GM23248 (cell line): Measurements from ENCODE around the gene RPS15. TPM values are rescaled to one million over a fixed set of nuclear protein-coding genes. Genes with fewer than 3 reads are reported as not detected.

ENCODE experiments used
- DNase-seq: peaks from one replicate; pipeline ENCODE4 v3.0.0-alpha.2; 2015
- H2AFZ ChIP-seq: fragments of 200-600 bp; sonication (generic); 2 replicates; pipeline ENCODE4 v1.6.1; 2016; ENCODE audit warnings: antibody characterized with exemption
- H3F3A ChIP-seq: fragments of 200-600 bp; sonication (generic); 2 replicates; pipeline ENCODE4 v1.6.1; 2016; ENCODE audit warnings: mild to moderate bottlenecking, antibody characterized with exemption, mixed run types; ENCODE audit not compliant: insufficient read depth
- H3K27ac ChIP-seq: fragments of 200-600 bp; sonication (generic); 2 replicates; pipeline ENCODE4 v1.5.1; 2016; ENCODE audit warnings: mild to moderate bottlenecking
- H3K27me3 ChIP-seq: fragments of 200-600 bp; sonication (generic); replicated peaks from 2 replicates; pipeline ENCODE4 v1.6.1; 2016; ENCODE audit warnings: mild to moderate bottlenecking; ENCODE audit not compliant: insufficient read depth
- H3K36me3 ChIP-seq: fragments of 200-600 bp; sonication (generic); 2 replicates; pipeline ENCODE4 v1.6.1; 2016; ENCODE audit warnings: low read depth, mild to moderate bottlenecking
- H3K4me1 ChIP-seq: fragments of 200-600 bp; sonication (generic); 2 replicates; pipeline ENCODE4 v1.6.1; 2016; ENCODE audit warnings: mild to moderate bottlenecking; ENCODE audit not compliant: insufficient read depth
- H3K4me2 ChIP-seq: fragments of 200-600 bp; sonication (generic); one replicate; pipeline ENCODE4 v1.6.1; 2016; ENCODE audit warnings: mild to moderate bottlenecking; ENCODE audit not compliant: unreplicated experiment
- H3K4me3 ChIP-seq: fragments of 200-600 bp; sonication (generic); 2 replicates; pipeline ENCODE4 v1.5.1; 2016; ENCODE audit warnings: mild to moderate bottlenecking
- H3K79me2 ChIP-seq: fragments of 200-600 bp; sonication (generic); 2 replicates; pipeline ENCODE4 v1.6.1; 2016; ENCODE audit warnings: mild to moderate bottlenecking; ENCODE audit not compliant: insufficient read depth
- H3K9ac ChIP-seq: fragments of 200-600 bp; sonication (generic); 2 replicates; pipeline ENCODE4 v1.6.1; 2016; ENCODE audit warnings: mild to moderate bottlenecking
- H3K9me2 ChIP-seq: fragments of 200-600 bp; sonication (generic); 2 replicates; pipeline ENCODE4 v1.6.1; 2016; ENCODE audit warnings: mixed run types, mild to moderate bottlenecking, moderate library complexity; ENCODE audit not compliant: insufficient read depth
- H3K9me3 ChIP-seq: fragments of 200-600 bp; sonication (generic); one replicate; pipeline ENCODE4 v1.6.1; 2017; ENCODE audit warnings: low read depth
- H4K20me1 ChIP-seq: fragments of 200-600 bp; sonication (generic); 2 replicates; pipeline ENCODE4 v1.6.0; 2016; ENCODE audit not compliant: insufficient read depth
- EZH2 ChIP-seq: fragments of 200-600 bp; sonication (generic); IDR thresholded peaks from 2 replicates; pipeline ENCODE4 v1.6.1; 2018; ENCODE audit warnings: antibody characterized with exemption, mild to moderate bottlenecking; ENCODE audit not compliant: insufficient read depth, poor library complexity, severe bottlenecking
- EZH2phosphoT487 ChIP-seq: fragments of 200-600 bp; sonication (generic); IDR thresholded peaks from 2 replicates; pipeline ENCODE4 v1.6.1; 2018; ENCODE audit warnings: antibody characterized with exemption, moderate library complexity, mild to moderate bottlenecking, low read depth; ENCODE audit not compliant: insufficient read depth
- WGBS, 2 experiments: methylation state at CpG; one replicate each; pipeline ENCODE4 v1.1.6; 2015 to 2017; ENCODE audit warnings: low lambda C conversion rate in 2 of 2, low coverage in 1 of 2; ENCODE audit errors: missing lambda C conversion rate in 2 of 2; 5-methylcytosine and 5-hydroxymethylcytosine counted together
- in situ Hi-C: fragments of 300-500 bp; cut with MboI; formaldehyde crosslinking; loops from 2 replicates; pipeline ENCODE4 v1.15.0; 2020
- polyA plus RNA-seq: library from polyadenylated mRNA; unstranded; fragments of >200 nt; fragmentation: Nextera tagmentation; extraction: Ambion mirVana; gene quantifications from 2 replicates; pipeline ENCODE4 v1.2.1, GENCODE V29; 2016
- total RNA-seq: library from RNA; depleted of rRNA; stranded (reverse); fragments of >200 nt; shearing (Covaris generic); gene quantifications from 2 replicates; pipeline ENCODE4 v1.2.3, GENCODE V29; 2014

The RPS15 gene
- total and polyA plus RNA-seq, 2 experiments from 2014 or later: 921 to 1,289 TPM

DNA sequence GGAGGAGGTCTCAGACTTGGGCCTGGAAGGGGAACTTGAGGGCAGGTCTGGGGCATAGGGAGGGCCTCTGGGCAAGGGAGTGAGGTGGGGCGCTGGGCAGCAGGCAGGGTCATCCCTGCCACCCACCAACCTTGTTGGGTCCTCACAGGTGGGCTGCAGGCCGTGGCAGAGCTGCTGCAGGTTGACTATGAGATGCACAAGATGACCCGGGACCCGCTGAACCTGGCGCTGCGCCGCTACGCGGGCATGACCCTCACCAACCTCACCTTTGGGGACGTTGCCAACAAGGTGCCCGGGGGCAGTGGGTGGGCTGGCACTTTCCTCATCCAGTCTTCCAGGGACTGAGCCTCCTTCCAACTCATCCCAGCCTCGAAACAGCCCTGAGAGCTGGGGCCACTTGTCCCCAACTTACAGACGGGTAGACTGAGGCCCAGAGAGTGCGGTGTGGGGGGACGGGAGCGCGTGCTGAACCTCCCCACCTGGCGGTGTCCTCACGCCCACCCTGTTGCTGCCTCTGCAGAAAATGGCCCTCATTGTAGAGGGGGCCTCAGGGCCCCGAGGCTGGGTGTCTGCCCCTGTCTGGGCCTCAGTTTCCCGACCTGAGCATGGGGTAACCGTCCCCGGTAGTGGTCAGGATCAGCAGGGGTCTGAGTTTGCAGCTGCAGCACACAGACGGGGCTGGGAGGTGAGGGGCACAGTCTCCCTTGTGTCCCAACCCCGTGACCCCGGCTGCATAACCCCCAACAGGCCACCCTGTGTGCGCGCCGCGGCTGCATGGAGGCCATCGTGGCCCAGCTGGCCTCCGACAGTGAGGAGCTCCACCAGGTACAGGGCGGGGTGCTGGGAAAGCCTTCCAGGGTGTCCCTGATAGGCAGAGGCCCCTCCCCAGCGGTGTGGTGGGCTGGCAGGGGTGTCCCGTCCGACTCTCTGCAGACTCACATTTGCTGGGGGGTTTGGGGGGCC, 22.1 kb downstream of the RPS15 start:
- Histone ChIP-seq H4K20me1 (no peaks in the 10 kb centered on the region), H3K27me3 (peaks cover 5% of the 10 kb centered on the region; the same call in 1 of the 2 replicates), H3K9ac (no peak overlapping the region), H3K27ac (no peak overlapping the region), H3K9me2 (no peaks in the 10 kb centered on the region), H3K36me3 (no peaks in the 10 kb centered on the region), H3K4me1 (no peaks in the 10 kb centered on the region), H2AFZ (no peak overlapping the region), H3K4me3 (no peak overlapping the region), H3K4me2 (no peak overlapping the region), H3K9me3 (no peaks in the 10 kb centered on the region), H3K79me2 (no peaks in the 10 kb centered on the region), H3F3A (no peaks in the 10 kb centered on the region)
- no peak for TF ChIP-seq EZH2
- TF ChIP-seq EZH2phosphoT487: no peak
- in situ Hi-C loops: no loop called here
- no peak for DNase-seq
- WGBS, 2 experiments: 90 to 92% methylated on average over 33 to 36 of the region's 36 CpGs

DNA sequence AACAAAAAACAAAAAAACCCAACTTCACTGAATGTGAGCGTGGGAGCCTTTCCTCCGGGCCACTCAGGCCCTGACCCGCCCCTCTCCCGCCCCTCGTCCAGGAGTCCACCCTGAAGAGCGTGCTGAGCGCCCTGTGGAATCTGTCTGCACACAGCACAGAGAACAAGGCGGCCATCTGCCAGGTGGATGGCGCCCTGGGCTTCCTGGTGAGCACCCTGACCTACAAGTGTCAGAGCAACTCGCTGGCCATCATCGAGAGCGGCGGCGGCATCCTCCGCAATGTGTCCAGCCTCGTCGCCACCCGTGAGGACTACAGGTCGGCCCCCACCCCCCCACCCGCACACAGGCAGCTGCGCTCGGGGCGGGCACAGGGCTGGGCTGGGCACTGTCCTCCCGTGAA, 23.7 kb downstream of the RPS15 start:
- no peak overlapping the region for H3K27ac ChIP-seq
- no peak for DNase-seq
- H4K20me1 ChIP-seq: no peaks in the 10 kb centered on the region
- no peaks in the 10 kb centered on the region for H3K9me3 ChIP-seq
- no peaks in the 10 kb centered on the region for H3F3A ChIP-seq
- 90 to 92% methylated on average over 8 to 24 of the region's 24 CpGs for WGBS, 2 experiments
- H3K9me2 ChIP-seq: no peaks in the 10 kb centered on the region
- no peak overlapping the region for H2AFZ ChIP-seq
- H3K4me2 ChIP-seq: no peak overlapping the region
- no peaks in the 10 kb centered on the region for H3K36me3 ChIP-seq
- no peaks in the 10 kb centered on the region for H3K79me2 ChIP-seq
- H3K4me1 ChIP-seq: no peaks in the 10 kb centered on the region
- H3K9ac ChIP-seq: no peak overlapping the region
- H3K4me3 ChIP-seq: no peak overlapping the region
- no peaks in the 10 kb centered on the region; the same call in 1 of the 2 replicates for H3K27me3 ChIP-seq
- in situ Hi-C loops: no loop called here
- no peak for TF ChIP-seq EZH2
- no peak for TF ChIP-seq EZH2phosphoT487

DNA sequence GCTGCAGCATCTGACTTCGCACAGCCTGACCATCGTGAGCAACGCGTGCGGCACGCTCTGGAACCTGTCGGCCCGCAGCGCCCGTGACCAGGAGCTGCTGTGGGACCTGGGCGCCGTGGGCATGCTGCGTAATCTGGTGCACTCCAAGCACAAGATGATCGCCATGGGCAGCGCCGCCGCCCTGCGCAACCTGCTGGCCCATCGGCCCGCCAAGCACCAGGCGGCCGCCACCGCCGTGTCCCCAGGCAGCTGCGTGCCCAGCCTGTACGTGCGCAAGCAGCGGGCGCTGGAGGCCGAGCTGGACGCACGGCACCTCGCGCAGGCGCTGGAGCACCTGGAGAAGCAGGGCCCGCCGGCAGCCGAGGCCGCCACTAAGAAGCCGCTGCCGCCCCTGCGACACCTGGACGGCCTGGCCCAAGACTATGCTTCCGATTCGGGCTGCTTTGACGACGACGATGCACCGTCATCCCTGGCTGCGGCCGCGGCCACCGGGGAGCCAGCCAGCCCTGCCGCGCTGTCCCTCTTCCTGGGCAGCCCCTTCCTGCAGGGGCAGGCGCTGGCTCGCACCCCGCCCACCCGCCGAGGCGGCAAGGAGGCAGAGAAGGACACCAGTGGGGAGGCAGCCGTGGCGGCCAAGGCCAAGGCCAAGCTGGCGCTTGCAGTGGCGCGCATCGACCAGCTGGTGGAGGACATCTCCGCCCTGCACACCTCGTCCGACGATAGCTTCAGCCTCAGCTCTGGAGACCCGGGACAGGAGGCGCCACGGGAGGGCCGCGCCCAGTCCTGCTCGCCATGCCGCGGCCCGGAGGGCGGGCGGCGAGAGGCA, 27.2 kb downstream of the RPS15 start:
- WGBS, 2 experiments: 82 to 83% methylated on average over 62 to 69 of the region's 83 CpGs

DNA sequence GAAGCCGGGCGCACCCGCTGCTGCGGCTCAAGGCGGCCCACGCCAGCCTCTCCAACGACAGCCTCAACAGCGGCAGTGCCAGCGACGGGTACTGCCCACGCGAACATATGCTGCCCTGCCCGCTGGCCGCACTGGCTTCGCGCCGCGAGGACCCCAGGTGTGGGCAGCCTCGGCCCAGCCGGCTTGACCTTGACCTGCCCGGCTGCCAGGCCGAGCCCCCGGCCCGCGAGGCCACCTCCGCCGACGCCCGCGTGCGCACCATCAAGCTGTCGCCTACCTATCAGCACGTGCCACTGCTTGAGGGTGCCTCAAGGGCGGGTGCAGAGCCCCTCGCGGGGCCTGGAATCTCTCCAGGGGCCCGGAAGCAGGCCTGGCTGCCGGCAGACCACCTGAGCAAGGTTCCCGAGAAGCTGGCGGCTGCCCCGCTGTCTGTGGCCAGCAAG, 27.8 kb downstream of the RPS15 start:
- no peaks in the 10 kb centered on the region for H3K9me3 ChIP-seq
- H3K9me2 ChIP-seq: no peaks in the 10 kb centered on the region
- TF ChIP-seq EZH2 (no peak), EZH2phosphoT487 (no peak)
- no peak overlapping the region for H3K9ac ChIP-seq
- no peaks in the 10 kb centered on the region for H3K79me2 ChIP-seq
- no peak overlapping the region for H3K4me3 ChIP-seq
- H3K4me1 ChIP-seq: no peaks in the 10 kb centered on the region
- H4K20me1 ChIP-seq: no peaks in the 10 kb centered on the region
- no peaks in the 10 kb centered on the region; the same call in 1 of the 2 replicates for H3K27me3 ChIP-seq
- no peak for DNase-seq
- no peak overlapping the region for H2AFZ ChIP-seq
- no peak overlapping the region for H3K27ac ChIP-seq
- 71 to 73% methylated on average over 37 to 39 of the region's 41 CpGs for WGBS, 2 experiments
- no peaks in the 10 kb centered on the region for H3F3A ChIP-seq
- in situ Hi-C loops: no loop called here
- no peaks in the 10 kb centered on the region for H3K36me3 ChIP-seq
- H3K4me2 ChIP-seq: no peak overlapping the region

More for the DNA sequence above, 27.2 kb downstream of the RPS15 start:
- Histone ChIP-seq H3K27me3 (no peaks in the 10 kb centered on the region; the same call in 1 of the 2 replicates), H3K9ac (no peak overlapping the region), H4K20me1 (no peaks in the 10 kb centered on the region), H3K79me2 (no peaks in the 10 kb centered on the region), H3K4me2 (no peak overlapping the region), H3K36me3 (no peaks in the 10 kb centered on the region), H3K9me3 (no peaks in the 10 kb centered on the region), H3K9me2 (no peaks in the 10 kb centered on the region), H3K27ac (no peak overlapping the region), H2AFZ (no peak overlapping the region), H3K4me3 (no peak overlapping the region), H3K4me1 (no peaks in the 10 kb centered on the region), H3F3A (no peaks in the 10 kb centered on the region)
- no peak for TF ChIP-seq EZH2
- TF ChIP-seq EZH2phosphoT487: no peak
- DNase-seq: no peak
- in situ Hi-C loops: no loop called here
